GM21515 (cell line): Measurements from ENCODE around the gene PPP1R15A.
A peak's percentile ranks its signal among the peaks of the same experiment; 100 is the strongest.
"Not testable (repeated sequence)": the region's sequence is repeated elsewhere in the genome, so short reads cannot be mapped to it uniquely, and the experiment has no call there.

Experiments
- ATAC-seq: cut with Tn5 transposase; IDR thresholded peaks from one replicate; pipeline ENCODE4 v1.9.1; 2021; ENCODE audit not compliant: unreplicated experiment

Gene PPP1R15A

GRCh38 chr19:48858984-48859710 is 13.1 kb upstream of the PPP1R15A start:
- ATAC-seq, result no peak

DNA sequence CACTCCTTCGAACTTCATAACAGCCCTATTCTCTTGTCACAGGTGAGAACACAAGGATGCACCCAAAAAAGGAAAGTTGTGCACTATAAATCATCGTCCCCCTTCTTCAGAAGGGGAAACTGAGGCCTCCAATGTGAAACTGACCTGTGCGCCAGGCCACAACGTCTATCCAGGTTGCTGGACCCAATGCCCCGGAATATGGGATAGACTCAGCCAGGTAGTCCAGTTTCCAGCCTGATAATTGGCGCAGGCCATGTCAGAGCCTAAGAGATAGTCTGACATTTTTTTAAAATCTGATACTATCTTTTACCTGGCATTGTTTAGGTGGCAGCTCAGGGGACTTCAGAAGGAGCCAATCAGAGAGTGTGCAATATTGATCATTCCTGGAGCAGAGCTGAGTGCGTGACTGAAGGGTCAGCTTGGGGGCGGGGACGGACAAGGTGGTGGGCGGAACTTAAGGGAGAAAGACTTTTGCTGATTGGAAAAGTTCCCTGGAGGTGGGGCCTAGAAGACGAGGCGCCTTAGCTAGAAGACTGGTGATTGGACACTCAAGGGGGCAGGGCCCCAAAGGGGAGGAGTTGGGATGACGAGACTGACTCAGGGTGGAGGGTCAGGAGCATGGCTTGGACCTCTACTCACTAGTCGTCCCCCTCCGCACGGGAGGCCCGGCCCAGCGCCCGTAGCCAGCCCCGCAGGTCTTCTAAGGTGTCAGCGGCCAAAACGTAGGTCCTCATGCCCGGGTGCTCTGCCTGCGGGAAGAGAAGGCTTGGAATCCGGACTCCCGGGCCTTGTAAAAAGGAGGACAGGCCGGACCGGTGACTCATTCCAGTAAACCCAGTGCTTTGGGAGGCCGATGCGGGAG is 12.3 kb upstream of the PPP1R15A start:
- ATAC-seq, result no peak

GRCh38 chr19:48861313-48861712 is 10.9 kb upstream of the PPP1R15A start:
- ATAC-seq, result no peak

- ATAC-seq, result no peak
Measured at GRCh38 chr19:48862827-48863226, 9.4 kb upstream of the PPP1R15A start.

DNA sequence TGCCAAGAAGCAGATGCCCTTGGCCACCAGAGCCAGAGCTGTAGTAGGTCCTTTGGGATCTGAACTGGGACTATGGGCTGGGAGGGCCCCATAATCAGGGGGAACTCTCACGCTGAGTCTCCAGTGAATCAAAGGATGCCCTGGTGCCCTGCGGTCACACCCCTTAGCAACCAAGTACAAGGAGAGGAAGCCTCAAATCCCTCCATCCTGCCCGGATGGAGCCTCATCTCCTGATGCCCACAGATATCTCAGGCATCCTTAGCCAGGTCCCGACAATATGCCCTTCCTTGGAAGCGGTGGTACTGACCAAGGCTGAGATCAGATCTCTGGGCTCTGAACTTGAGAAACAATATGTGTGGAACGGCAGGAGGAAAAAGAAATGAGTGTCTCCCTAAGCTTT is 5.5 kb upstream of the PPP1R15A start:
- ATAC-seq, result no peak

DNA sequence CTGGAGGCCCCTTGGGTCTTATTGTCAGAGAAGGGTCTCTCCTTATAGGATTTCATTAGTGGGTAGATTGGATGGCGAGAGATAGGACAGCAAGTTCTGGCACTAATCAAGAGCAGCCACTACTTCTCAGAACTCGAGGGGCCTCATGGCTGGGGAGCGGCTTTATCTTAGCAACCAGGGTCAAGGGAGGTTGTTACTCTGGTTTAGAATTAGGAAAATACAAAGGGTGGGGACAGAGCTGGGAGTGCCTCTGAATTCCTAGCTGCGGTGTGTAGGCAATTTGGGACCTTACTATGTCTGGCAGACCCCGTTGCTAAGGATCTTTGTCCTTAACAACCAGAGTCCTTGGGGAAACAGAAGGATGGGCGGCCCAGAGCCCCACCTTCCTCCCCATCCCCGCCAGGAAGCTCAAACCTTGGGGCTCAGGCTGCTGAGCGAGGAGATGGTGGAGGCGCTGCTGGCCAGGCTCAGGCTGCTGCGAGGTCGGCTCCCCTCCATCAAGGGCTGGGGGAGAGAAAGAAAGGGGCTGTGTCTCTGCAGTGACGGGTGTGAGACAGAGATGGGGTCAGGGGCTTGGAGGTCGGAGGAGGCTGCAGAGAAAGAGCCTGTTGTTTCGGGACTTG is 5.0 kb upstream of the PPP1R15A start:
- no peak for ATAC-seq

- no peak for ATAC-seq
Measured at GRCh38 chr19:48867746-48868113, 4.5 kb upstream of the PPP1R15A start.

- ATAC-seq, result no peak
Measured at GRCh38 chr19:48868114-48868886, 3.9 kb upstream of the PPP1R15A start, which contains the start of gene PLEKHA4. PLEKHA4 (minus strand) TSS chr19:48868617; CDS start chr19:48867620, 997 bp downstream.

- no peak for ATAC-seq
Measured at GRCh38 chr19:48870048-48870447, 2.2 kb upstream of the PPP1R15A start.

- ATAC-seq, result not testable (repeated sequence)
Measured at GRCh38 chr19:48871471-48872181, 595 bp upstream of the PPP1R15A start.

GRCh38 chr19:48872884-48873475 is 759 bp downstream of the PPP1R15A start:
- ATAC-seq, result peak; percentile 15

DNA sequence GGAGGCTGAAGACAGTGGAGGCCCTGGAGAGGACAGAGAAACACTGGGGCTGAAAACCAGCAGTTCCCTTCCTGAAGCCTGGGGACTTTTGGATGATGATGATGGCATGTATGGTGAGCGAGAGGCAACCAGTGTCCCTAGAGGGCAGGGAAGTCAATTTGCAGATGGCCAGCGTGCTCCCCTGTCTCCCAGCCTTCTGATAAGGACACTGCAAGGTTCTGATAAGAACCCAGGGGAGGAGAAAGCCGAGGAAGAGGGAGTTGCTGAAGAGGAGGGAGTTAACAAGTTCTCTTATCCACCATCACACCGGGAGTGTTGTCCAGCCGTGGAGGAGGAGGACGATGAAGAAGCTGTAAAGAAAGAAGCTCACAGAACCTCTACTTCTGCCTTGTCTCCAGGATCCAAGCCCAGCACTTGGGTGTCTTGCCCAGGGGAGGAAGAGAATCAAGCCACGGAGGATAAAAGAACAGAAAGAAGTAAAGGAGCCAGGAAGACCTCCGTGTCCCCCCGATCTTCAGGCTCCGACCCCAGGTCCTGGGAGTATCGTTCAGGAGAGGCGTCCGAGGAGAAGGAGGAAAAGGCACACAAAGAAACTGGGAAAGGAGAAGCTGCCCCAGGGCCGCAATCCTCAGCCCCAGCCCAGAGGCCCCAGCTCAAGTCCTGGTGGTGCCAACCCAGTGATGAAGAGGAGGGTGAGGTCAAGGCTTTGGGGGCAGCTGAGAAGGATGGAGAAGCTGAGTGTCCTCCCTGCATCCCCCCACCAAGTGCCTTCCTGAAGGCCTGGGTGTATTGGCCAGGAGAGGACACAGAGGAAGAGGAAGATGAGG is 1.5 kb downstream of the PPP1R15A start:
- no peak for ATAC-seq

DNA sequence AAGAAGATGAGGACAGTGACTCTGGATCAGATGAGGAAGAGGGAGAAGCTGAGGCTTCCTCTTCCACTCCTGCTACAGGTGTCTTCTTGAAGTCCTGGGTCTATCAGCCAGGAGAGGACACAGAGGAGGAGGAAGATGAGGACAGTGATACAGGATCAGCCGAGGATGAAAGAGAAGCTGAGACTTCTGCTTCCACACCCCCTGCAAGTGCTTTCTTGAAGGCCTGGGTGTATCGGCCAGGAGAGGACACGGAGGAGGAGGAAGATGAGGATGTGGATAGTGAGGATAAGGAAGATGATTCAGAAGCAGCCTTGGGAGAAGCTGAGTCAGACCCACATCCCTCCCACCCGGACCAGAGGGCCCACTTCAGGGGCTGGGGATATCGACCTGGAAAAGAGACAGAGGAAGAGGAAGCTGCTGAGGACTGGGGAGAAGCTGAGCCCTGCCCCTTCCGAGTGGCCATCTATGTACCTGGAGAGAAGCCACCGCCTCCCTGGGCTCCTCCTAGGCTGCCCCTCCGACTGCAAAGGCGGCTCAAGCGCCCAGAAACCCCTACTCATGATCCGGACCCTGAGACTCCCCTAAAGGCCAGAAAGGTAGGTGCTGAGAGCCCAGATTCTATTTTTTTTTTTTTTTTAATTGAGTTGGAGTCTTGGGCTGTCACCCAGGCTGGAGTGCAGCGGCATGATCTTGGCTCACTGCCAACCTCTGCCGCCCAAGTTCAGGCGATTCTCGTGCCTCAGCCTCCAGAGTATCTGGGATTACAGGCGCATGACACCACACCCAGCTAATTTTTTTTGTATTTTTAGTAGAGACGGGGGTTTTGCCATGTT is 2.3 kb downstream of the PPP1R15A start:
- no peak for ATAC-seq

- not testable (repeated sequence) for ATAC-seq
Measured at GRCh38 chr19:48876043-48876981, 4.1 kb downstream of the PPP1R15A start.

- ATAC-seq, result no peak
Measured at GRCh38 chr19:48877855-48878195, 5.6 kb downstream of the PPP1R15A start.

GRCh38 chr19:48878196-48879024 is 6.2 kb downstream of the PPP1R15A start:
- no peak for ATAC-seq
